ENCODE measurements around the gene KCNJ13.
A peak's percentile ranks its signal among the peaks of the same experiment; 100 is the strongest.

KCNJ13 gene

GRCh38 chr2:232767866-232768265 lies 8.5 kb downstream of the KCNJ13 start:
- TF ChIP-seq SALL2 (tag by site-specific recombination; IDR thresholded peaks at IDR 0.05; ENCODE audit: borderline replicate concordance) (no peak), ZNF174 (tag by site-specific recombination; IDR thresholded peaks at IDR 0.05) (no peak), ZNF37A (tag by site-specific recombination; IDR thresholded peaks at IDR 0.05) (no peak), HIC1 (tag by site-specific recombination; IDR thresholded peaks at IDR 0.05) (no peak), ZNF629 (tag by site-specific recombination; IDR thresholded peaks at IDR 0.05) (no peak), ZNF350 (tag by site-specific recombination; IDR thresholded peaks at IDR 0.05) (no peak), ZNF521 (tag by site-specific recombination; IDR thresholded peaks at IDR 0.05) (no peak), ZSCAN23 (tag by site-specific recombination; IDR thresholded peaks at IDR 0.05) (no peak), SETDB1 (IDR thresholded peaks at IDR 0.05; ENCODE audit: insufficient read length, low read length) (no peak), ZNF488 (tag by site-specific recombination; IDR thresholded peaks at IDR 0.05) (no peak), TRIM28 (IDR thresholded peaks at IDR 0.05; ENCODE audit: borderline replicate concordance, low read length) (no peak), BCL6B (tag by site-specific recombination; IDR thresholded peaks at IDR 0.05) (no peak), KLF8 (tag by site-specific recombination; IDR thresholded peaks at IDR 0.05) (no peak), RBAK (tag by site-specific recombination; IDR thresholded peaks at IDR 0.05) (no peak)
- Histone ChIP-seq H3K4me1 (ENCODE audit: control insufficient read depth, insufficient read depth, low read length) (no peaks in the 10 kb centered on the region), H3K27ac (ENCODE audit: extremely low read depth, low read depth, low read length) (no peak overlapping the region), H3K4me3 (ENCODE audit: low read depth, low read length) (no peak overlapping the region), H3K9me3 (ENCODE audit: control insufficient read depth, insufficient read depth, low read depth, low read length) (no peaks in the 10 kb centered on the region), H3K36me3 (ENCODE audit: control insufficient read depth in 2 of 2, insufficient read depth in 1 of 2, low read length in 2 of 2) (peaks cover 14 to 75% of the 10 kb centered on the region in 2 experiments)
- ChIA-PET CTCF (interaction anchor here (0.5 to 0.7 kb wide), 3 partner anchors 99 to 482 kb away, joined by 3 to 4 read pairs (median 3); no protein-coding TSS in a partner anchor), POLR2A (no interaction called here)

GRCh38 chr2:232761301-232761907 lies 15.0 kb downstream of the KCNJ13 start:
- Histone ChIP-seq H3K36me3 (ENCODE audit: control insufficient read depth in 2 of 2, insufficient read depth in 1 of 2, low read length in 2 of 2) (peaks cover 14 to 78% of the 10 kb centered on the region in 2 experiments), H3K9me3 (ENCODE audit: control insufficient read depth, insufficient read depth, low read depth, low read length) (no peaks in the 10 kb centered on the region), H3K4me3 (ENCODE audit: low read depth, low read length) (no peak overlapping the region), H3K4me1 (ENCODE audit: control insufficient read depth, insufficient read depth, low read length) (no peaks in the 10 kb centered on the region), H3K27ac (ENCODE audit: extremely low read depth, low read depth, low read length) (no peak overlapping the region)
- TF ChIP-seq ZNF18 (tag by site-specific recombination; IDR thresholded peaks at IDR 0.05) (no peak), CTCF (tag by site-specific recombination; IDR thresholded peaks at IDR 0.05) (0 out of 2 replicates have a peak, but pooled peaks have one; percentile 26), ZNF654 (tag by site-specific recombination; IDR thresholded peaks at IDR 0.05; ENCODE audit: low read depth) (peak; percentile 54)
- POLR2A ChIA-PET: no interaction called here
- CTCF ChIA-PET: interaction anchor here (0.6 to 2.2 kb wide), 5 partner anchors 10 to 293 kb away, joined by 3 to 7 read pairs (median 5); no protein-coding TSS in a partner anchor
